NCI-H128 (cell line): ENCODE measurements around the gene SMC4.

Experiments
- DNase-seq: peaks from one replicate; lab custom pipeline; 2025; ENCODE audit not compliant: unreplicated experiment; lab: John Stamatoyannopoulos, UW

Gene SMC4

GRCh38 chr3:160394009-160394392 is 5.4 kb upstream of the SMC4 start:
- no peak for DNase-seq

DNA sequence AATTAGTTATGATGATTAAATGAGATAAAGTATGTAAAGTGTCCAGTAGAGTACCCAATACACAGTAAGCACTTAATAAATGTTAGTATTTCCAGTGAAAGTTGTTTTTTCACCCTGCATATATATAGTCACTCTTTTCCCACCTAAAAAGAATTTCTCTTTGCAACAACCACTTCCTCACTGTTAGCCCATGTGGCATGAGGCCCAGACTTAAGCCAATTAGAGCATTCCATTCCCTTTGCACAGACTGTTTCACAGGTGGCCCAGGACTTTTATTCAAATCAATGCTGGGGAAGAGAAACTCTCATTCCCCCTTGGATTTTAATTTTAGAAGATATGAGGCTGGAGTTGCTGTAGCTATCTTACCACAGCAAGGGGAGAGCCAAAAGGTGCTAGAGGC is 4.2 kb upstream of the SMC4 start:
- DNase-seq = no peak

DNA sequence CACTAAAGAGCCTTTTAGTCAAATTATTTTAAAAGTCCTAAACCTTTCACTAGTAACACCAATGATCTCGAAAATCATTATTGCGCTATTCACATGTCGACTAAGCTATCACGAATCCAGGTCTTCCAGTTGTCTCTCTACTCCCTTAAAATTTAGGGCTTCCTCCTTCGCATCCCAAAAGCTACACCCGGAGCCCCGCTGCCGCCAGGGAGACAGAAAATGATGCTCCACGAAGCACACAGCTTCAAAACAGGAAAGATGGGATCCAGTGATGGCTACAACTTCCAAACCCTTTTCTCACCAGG is 678 bp upstream of the SMC4 start:
- DNase-seq = no peak

- DNase-seq = no peak
These were observed 716 bp downstream of the SMC4 start for GRCh38 chr3:160400030-160400701.

DNA sequence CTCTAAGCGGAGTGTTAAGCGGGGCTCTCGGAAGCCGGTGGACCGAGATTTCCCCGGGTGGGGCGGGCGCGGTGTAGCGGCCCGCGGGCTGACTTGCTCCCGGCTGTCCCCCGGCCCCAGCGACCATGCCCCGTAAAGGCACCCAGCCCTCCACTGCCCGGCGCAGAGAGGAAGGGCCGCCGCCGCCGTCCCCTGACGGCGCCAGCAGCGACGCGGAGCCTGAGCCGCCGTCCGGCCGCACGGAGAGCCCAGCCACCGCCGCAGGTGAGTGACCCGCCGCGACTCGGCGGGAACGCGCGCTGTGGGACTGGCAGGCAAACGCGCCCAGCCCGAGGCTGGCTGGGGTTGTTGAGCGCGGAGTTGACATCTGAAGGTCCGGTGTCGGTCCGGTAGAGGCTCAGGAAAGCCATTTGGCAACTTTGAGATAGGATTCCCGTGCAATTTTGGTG is 1.3 kb downstream of the SMC4 start:
- DNase-seq = no peak

GRCh38 chr3:160401291-160402095 is 2.0 kb downstream of the SMC4 start:
- DNase-seq = no peak

DNA sequence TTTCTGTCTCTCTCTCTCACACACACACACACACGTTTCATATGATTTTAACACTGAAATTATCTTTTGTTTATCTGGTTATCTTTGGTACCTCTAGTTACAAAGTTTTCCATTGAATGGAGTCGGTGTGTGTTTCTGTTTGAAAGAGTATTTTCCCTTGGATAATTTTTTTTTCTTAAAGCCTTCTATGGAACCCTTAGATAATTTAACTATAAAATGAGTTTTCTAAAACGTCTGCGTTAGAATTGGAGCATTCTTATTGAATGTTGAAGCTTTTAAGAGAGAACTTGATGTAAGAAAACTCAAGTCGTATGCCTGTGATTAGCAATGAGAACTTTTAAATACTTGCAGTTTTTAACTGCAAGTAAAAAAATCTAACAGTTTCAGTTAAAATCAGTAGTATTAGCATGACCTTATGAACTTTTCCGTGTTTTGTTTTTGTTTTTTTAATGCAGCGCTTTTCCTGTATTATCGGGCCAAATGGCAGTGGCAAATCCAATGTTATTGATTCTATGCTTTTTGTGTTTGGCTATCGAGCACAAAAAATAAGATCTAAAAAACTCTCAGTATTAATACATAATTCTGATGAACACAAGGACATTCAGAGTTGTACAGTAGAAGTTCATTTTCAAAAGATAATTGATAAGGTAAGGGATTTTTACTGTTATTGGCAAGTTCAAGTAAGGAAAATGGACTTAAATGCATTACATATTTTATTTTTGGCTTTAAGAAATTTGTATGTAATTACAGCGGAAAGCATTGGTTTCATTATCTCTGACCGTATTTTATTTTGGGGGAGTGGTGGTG is 3.0 kb downstream of the SMC4 start:
- DNase-seq = no peak

DNA sequence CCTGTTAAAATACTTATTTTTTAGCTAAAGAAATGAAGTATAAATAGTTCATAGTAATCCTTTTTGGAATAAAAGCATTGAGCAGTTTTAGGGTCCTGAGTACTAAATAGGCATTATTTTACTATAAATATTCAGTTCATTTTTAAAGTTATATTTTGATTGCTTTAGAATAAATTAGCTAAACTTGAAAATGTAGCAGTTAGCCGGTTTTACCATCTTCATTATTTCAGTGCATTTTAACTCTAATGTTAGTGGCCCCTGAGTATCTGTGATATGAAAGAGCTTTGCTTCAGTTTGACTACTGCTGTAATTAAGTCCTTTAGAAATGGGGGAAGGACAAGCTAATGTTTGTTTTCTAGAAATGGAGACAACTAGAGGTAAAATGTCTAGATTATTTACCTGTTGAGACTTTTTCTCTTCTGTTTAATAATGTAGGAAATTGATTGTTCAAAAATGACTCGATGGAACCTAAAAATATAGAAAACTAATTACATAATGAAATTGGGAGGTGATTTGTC is 3.6 kb downstream of the SMC4 start:
- no peak for DNase-seq

DNA sequence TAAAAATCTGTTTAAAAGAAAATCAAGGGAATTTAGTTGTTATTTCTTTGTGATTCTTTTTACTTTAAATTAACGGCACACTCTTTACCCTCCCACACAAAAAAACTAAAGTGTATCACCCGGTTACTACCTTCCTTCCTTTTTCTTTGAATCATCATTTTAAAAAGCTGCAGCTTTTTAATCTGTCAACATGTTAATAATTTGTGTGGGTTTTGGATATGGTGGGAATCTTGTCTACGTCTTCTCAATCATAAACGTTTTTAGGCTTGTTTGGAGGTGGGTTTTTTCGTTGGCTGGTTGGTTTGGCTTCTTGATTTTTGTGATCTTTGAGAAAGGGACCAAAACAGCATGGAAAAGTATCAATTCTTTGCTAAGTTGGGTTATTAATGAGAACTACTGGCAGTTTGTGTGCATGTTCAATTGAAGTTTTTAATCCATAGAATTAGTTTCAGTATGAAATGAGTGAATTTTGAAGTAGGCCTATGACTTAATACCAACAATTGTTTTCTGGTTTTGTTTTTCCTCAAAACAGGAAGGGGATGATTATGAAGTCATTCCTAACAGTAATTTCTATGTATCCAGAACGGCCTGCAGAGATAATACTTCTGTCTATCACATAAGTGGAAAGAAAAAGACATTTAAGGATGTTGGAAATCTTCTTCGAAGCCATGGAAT is 4.5 kb downstream of the SMC4 start:
- DNase-seq = no peak

- no peak for DNase-seq
These were observed 10.6 kb downstream of the SMC4 start for GRCh38 chr3:160409812-160410610.

DNA sequence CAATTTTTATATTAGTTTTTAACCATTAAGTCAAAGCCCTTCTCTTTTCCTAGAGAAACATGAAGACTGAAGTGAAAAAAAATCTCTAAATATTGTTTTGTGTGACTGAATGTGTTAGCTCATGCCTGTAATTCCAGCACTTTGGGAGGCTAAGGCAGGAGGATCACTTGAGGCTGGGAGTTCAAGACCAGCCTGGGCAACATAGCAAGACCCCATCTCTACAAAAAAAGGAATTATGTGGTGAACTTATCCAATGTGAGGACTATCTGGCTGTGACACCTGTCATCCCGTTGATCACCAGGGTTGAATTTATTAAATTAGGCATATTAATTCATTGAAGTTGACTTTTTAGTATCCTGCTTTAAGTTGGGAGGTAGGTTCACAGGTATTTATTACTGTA is 13.0 kb downstream of the SMC4 start:
- no peak for DNase-seq

- no peak for DNase-seq
These were observed 14.3 kb downstream of the SMC4 start for GRCh38 chr3:160413613-160414248.

DNA sequence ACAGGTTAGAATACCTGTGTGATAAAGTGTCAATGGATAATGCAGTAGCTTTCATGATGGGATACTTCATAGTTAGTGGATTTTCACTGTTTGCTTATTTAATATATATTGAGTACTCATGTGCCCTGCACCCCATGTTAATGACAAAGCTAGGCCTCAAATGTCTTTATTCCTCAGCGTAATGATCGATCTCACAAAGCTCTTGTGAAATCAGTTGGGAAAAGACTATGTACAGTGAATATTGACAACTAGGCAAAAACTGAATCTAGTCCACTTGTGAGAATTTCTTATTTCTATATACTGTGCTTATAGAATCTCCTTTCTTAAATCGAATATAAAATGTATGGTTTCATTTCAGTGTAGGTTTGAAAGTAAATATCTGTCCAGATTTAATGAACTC is 17.9 kb downstream of the SMC4 start:
- no peak for DNase-seq

- no peak for DNase-seq
These were observed 28.5 kb downstream of the SMC4 start for GRCh38 chr3:160427832-160428424.

GRCh38 chr3:160434071-160434470 is 34.6 kb downstream of the SMC4 start:
- no peak for DNase-seq

DNA sequence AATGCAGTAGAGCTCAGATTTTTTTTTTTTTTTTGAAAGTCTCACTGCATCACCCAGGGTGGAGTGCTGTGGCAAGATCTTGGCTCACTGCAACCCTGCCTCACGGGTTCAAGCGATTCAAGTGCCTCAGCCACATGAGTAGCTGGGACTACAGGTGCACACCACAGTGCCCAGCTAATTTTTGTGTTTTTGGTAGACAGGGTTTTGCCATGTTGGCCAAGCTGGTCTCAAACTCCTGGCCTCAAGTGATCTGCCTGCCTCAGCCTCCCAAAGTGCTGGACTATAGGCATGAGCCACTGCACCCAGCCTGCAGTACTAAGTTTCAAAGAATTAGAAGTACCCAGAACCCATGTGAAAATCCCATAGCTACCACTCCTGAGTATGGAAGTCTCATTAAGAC is 35.6 kb downstream of the SMC4 start:
- no peak for DNase-seq

DNA sequence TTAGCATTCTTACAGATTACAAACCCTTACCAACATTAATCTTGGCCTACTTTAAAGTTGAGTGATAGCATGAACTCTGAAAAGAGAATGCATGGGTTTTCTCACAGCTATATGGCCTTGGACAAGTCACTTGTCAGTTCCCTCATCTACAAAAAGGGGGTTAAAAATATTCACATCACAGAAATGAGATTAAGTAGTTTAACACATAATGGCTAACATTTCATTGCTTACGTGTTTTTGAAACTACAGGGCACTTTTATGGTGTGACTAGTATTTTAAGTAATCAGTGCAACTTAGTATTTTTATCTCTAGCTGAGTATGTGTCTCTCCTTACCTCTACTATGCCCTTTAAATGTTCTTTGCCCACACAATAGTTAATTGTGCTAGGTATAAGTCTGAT is 36.3 kb downstream of the SMC4 start:
- DNase-seq = no peak

DNA sequence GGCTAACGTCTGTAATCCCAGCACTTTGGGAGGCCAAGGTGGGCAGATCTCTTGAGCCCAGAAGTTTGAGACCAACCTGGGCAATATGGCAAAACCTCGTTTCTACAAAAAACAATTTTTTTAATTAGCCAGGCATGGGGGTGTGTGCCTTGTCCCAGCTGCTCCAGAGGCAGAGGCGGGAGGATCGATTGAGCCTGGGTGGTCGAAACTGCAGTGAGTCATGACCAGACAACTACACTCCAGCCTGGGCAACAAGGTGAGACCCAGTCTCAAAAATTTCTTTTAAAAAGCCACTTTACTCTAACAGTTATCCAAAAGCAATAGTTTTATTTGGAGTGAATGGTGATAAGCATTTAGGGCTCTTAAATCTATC is 37.6 kb downstream of the SMC4 start:
- DNase-seq = no peak

DNA sequence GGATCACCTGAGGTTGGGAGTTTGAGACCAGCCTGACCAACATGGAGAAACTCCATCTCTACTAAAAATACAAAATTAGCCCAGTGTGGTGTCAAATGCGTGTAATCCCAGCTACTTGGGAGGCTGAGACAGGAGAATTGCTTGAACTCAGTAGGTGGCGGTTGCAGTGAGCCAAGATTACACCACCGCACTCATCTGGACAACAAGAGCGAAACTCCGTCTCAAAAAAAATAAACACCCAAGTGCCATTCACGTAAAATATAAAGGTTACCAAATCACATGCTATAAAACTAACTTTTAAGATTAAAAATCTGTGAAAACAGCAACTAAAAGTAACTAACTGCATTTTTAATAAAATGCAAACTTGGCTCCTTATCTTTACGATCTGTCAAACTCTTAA is 41.2 kb downstream of the SMC4 start:
- no peak for DNase-seq

- DNase-seq = no peak
These were observed 45.0 kb downstream of the SMC4 start for GRCh38 chr3:160444411-160444810.
